ENCODE data around the gene THADA. TPM values are rescaled to one million over a fixed set of nuclear protein-coding genes. Genes with fewer than 3 reads are reported as not detected.

Gene THADA
- total and polyA plus RNA-seq, 12 donors = 7.5 to 18.0 (median 15.2) TPM

DNA sequence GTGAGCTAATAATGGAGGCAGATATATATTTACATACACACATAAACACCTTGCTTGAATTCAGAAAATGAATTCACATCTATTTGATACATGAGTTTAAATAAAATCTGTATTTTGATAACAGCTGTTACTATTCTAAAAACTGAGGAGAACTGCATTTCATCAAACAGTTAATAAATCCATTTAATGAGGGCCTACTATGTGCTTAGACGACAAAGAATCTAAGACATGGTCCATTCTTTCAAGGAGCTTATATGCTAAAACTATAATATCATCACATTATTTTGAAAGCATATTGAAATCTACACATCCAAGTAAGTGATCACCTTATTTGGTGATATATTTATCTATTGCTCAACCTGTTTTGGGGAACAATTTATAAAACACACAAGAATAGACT, 278.6 kb downstream of the THADA start:
- WGBS, 2 donors = 95 to 97% methylated on average over 1 of the region's 1 CpG
- H3K36me3 ChIP-seq = peaks cover 0 to 24% (median 0%) of the 10 kb centered on the region in 9 donors
- TF ChIP-seq, protein P1, sequence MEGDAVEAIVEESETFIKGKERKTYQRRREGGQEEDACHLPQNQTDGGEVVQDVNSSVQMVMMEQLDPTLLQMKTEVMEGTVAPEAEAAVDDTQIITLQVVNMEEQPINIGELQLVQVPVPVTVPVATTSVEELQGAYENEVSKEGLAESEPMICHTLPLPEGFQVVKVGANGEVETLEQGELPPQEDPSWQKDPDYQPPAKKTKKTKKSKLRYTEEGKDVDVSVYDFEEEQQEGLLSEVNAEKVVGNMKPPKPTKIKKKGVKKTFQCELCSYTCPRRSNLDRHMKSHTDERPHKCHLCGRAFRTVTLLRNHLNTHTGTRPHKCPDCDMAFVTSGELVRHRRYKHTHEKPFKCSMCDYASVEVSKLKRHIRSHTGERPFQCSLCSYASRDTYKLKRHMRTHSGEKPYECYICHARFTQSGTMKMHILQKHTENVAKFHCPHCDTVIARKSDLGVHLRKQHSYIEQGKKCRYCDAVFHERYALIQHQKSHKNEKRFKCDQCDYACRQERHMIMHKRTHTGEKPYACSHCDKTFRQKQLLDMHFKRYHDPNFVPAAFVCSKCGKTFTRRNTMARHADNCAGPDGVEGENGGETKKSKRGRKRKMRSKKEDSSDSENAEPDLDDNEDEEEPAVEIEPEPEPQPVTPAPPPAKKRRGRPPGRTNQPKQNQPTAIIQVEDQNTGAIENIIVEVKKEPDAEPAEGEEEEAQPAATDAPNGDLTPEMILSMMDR (IDR thresholded peaks at IDR 0.05) = no peak
- H3K4me1 ChIP-seq = peaks cover 0 to 26% (median 17%) of the 10 kb centered on the region in 9 donors
- no peak overlapping the region for H3K27ac ChIP-seq
- H3K27me3 ChIP-seq = no peaks in the 10 kb centered on the region
- no peak for DNase-seq
- H3K4me3 ChIP-seq = no peak overlapping the region
- no peaks in the 10 kb centered on the region for H3K9me3 ChIP-seq
- intact Hi-C loops (cut with DNase I) = no loop called here
- no peak for ATAC-seq

GRCh38 chr2:43315482-43315881, 280.4 kb downstream of the THADA start:
- Histone ChIP-seq H3K4me3 (no peak overlapping the region), H3K9me3 (no peaks in the 10 kb centered on the region), H3K36me3 (peaks cover 0 to 15% (median 0%) of the 10 kb centered on the region in 9 donors), H3K27ac (no peak overlapping the region), H3K4me1 (peaks cover 0 to 40% (median 22%) of the 10 kb centered on the region in 9 donors), H3K27me3 (no peaks in the 10 kb centered on the region)
- intact Hi-C loops (cut with DNase I) = no loop called here
- 98% methylated on average over 2 of the region's 2 CpGs for WGBS, 2 donors
- no peak for ATAC-seq
- no peak for DNase-seq
- TF ChIP-seq, protein P1 (IDR thresholded peaks at IDR 0.05) = no peak

GRCh38 chr2:43314299-43314927, 281.4 kb downstream of the THADA start:
- no peak for DNase-seq
- Histone ChIP-seq H3K27ac (peak overlapping the region in 5 of 10 donors; percentile 20 to 79 (median 47)), H3K27me3 (no peaks in the 10 kb centered on the region), H3K4me3 (no peak overlapping the region), H3K9me3 (no peaks in the 10 kb centered on the region), H3K4me1 (peaks cover 0 to 40% (median 22%) of the 10 kb centered on the region in 9 donors), H3K36me3 (peaks cover 0 to 4% (median 0%) of the 10 kb centered on the region in 9 donors)
- 75 to 76% methylated on average over 5 of the region's 5 CpGs for WGBS, 2 donors
- TF ChIP-seq, protein P1 (IDR thresholded peaks at IDR 0.05) = no peak
- peak in 1 of 8 donors; percentile 26 for ATAC-seq
- intact Hi-C loops (cut with DNase I) = no loop called here

- Histone ChIP-seq H3K4me1 (peaks cover 0 to 40% (median 22%) of the 10 kb centered on the region in 9 donors), H3K9me3 (no peaks in the 10 kb centered on the region), H3K27me3 (no peaks in the 10 kb centered on the region), H3K27ac (peak overlapping the region in 8 of 10 donors; percentile 10 to 79 (median 42)), H3K36me3 (no peaks in the 10 kb centered on the region), H3K4me3 (no peak overlapping the region)
- TF ChIP-seq, protein P1 (IDR thresholded peaks at IDR 0.05) = no peak
- WGBS, 2 donors = 86 to 96% methylated on average over 6 of the region's 6 CpGs
- intact Hi-C loops (cut with DNase I) = no loop called here
- peak in 2 of 8 donors; percentile 15 to 22 for ATAC-seq
- DNase-seq = no peak
Observed at GRCh38 chr2:43313642-43314017, 282.2 kb downstream of the THADA start.

All from heart right ventricle (tissue), 16 donors.